ACHN (cell line): ENCODE results near the gene DBN1.

Source experiments
- DNase-seq: peaks from one replicate; pipeline ENCODE4 v3.0.0-alpha.2; 2015
- in situ Hi-C: cut with HindIII; loops from 2 replicates; pipeline ENCODE4 v1.10.0; 2017; ENCODE audit warnings: low sequenced_read_pairs, low pct_ligation_motif_present, low pct_unique_long_range_greater_than_20kb

The DBN1 gene

DNA sequence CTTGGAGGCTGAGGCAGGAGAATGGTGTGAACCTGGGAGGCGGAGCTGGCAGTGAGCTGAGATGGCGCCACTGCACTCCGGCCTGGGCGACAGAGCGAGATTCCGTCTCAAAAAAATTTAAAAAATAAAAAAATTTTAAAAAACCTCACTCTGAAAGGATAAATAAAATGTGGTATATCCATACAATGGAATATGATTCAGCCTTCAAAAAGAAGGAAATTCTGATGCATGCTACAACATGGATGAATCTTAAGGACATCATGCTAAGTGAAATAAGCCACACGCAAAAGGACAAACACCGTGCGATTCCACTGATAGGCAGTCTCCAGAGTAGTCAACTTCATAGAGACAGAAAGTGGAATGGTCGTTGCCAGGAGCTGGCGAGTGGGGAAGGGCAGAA, 8.4 kb downstream of the DBN1 start:
- no peak for DNase-seq
- in situ Hi-C loops, result no loop called here

- in situ Hi-C loops, result no loop called here
- DNase-seq, result no peak
Measured at GRCh38 chr5:177462021-177462670, 11.3 kb downstream of the DBN1 start.

DNA sequence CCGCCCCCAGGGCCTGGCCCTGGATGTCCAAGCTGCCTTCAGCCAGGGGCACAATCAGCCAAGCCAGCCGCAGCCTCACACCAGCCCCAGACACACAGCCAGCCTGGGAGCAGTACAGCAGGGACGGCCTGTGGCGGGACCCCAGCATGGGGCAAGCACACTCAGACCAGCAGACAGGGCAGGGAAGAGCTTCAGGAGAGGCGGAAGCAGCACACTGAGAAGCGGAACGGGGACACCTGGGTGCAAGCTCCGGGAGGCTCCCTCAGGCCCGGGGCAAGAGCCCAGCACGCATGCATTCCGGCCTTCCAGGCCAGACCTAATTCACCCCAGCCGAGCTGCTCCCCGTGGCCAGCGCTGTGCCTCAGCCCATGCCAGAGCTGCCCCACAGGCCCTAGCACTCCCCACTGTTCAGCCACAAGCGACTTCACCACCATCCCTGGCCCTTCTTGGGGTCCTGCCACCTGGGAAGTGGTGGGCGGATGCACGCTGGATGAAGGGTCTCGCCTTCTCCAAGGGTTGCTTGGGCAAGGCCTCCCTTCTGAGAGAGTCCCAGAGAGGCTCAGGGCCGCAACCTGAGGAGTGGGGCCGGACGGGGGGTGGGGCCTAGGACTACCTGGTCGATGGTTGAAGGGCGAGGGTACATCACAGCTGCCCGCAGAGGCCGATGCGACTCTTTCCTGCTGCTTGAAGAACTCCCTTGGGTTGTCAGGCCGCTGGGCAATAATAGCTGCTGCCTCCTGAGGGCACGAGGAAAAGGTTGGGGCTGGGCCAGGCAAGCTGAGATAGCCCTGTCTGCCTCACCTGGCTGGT, 13.4 kb downstream of the DBN1 start:
- DNase-seq, result no peak
- in situ Hi-C loops, result no loop called here

DNA sequence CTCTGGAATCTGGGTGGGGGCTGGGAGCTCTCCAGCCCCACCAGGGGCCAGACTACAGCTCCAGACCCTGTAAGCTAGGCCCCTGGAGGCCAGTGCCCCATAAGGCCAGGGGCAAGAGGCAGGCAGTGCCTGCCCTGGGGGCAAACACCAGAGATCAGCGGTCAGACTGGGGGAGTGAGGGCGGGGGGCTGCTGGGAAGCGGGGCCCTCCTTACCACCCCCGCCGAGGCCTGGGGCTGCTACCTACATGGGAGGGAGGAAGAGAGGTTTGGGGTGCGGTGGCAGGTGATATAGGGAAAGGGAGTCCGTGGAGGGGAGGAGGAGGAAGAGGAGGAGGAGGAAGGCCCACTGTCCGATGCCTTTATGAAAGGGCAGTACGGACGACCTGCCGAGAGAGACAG, 14.1 kb downstream of the DBN1 start:
- DNase-seq, result no peak
- in situ Hi-C loops, result no loop called here

- DNase-seq, result no peak
- in situ Hi-C loops, result no loop called here
Measured at GRCh38 chr5:177458912-177459350, 14.5 kb downstream of the DBN1 start.

DNA sequence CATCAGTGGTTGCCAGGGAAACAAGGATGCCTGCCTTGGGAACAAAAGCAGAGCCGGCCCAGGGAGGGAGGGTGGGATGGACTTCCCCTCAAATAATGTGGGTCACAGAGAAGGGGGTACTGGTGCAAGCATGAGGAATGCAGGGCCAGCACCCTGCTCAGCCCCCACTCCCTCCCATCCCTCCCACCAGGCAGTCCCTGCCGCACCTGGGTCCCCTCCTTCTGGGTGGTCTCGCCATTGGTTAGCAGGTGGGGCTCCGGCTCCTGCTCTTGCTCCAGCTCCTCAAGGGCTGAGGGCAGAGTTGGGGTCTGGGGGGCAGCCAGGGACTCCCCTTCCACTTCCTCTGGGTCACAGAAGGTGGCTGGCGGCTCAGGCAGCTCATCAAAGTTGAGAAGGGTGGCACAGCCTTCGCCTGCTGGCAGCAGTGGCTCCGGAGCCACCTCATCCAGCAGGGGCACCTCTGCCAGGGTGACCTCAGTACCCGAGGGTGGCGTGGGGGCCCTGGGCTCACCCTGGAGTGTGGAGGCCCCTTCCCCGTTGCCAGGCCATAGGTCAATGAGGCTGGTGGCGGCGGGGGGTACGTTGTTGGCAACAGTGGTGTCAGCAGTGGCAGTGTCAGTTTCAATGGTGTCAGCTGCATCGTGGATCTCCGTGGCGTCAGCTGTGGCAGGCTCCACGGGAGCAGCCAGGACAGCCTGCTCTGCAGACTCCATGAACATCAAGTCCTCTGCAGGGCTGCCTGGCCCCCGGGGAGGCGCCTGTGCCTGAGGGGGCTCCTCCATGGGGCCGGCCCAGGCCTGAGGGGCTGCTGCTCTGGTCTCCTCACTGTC, 15.4 kb downstream of the DBN1 start:
- in situ Hi-C loops, result no loop called here
- no peak for DNase-seq

DNA sequence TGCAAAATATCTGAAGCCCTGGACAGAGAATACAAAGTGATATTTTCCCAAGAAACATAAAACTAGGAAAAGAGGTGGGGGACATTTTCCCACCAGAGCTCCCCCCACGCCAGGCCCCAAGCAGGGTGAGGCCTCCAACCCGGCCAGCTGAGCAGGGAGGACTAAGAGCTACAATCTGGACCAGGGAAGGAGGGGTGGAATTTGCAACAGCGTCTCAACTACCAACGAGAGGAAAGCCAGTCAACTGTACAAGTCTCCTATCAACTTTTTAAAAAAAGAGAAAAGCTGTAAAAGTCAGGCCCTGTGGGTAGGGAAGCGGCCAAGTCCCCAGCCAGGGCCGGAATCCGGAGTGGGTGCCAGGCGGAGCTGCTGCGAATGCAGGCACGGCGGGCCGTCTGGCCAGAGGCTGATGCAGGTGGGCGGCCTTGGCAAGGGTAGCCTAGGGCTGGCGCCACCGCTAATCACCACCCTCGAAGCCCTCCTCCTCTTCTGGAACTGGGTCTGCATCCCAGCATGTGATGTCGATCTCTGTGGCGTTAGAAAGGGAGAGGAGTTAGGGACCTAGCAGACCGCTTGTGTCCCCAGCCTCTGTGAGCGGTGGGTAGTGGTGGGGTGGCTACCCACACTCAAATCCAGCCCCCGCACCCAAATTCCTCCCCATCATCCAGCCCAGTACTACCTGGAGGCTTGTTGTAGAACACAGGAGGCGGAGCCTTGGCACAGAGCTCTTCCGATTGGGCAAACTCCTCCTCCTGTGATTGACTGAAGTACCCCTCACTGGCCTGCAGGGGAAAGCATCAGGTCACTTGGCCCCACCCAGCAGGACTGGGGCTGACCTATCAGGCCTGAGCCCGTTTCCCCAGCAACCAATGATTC, 16.2 kb downstream of the DBN1 start:
- peak; percentile 96 for DNase-seq
- in situ Hi-C loops, result no loop called here

DNA sequence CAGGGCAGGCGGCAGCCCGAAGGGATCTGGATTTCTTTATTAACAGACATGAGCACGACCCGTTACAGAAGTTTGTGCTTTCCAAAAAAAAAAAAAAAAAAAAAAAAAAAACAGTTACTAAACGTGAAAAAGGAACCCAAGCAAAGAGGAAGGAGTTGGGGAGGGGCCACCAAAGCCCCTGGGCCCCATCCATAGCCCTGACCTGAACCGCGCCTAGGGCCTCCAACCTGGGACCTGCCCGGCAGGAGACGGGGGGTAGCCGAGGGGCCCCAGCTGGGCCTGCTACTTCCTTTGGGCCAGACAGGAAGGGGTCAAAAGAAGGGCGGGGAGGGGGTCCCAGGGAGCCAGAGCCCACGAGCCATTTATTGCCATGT, 16.9 kb downstream of the DBN1 start:
- no peak for DNase-seq
- in situ Hi-C loops, result no loop called here

GRCh38 chr5:177455661-177456590, 17.5 kb downstream of the DBN1 start:
- DNase-seq, result peak; percentile 88

DNA sequence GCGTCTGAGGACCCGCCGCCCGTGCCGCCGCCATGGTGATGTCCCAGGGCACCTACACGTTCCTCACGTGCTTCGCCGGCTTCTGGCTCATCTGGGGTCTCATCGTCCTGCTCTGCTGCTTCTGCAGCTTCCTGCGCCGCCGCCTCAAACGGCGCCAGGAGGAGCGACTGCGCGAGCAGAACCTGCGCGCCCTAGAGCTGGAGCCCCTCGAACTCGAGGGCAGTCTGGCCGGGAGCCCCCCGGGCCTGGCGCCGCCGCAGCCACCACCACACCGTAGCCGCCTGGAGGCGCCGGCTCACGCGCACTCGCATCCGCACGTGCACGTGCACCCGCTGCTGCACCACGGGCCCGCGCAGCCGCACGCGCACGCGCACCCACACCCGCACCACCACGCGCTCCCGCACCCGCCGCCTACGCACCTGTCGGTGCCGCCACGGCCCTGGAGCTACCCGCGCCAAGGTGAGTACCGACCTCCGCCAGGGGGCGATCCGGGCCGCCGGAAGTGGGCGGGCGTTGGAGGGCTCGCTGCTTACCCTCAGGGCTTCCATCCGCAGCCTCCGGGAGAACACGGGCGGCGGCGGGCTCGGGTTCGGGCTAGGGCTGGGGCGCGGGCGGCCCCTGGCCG, 18.3 kb downstream of the DBN1 start:
- in situ Hi-C loops, result no loop called here
- DNase-seq, result peak; percentile 76

More at GRCh38 chr5:177455661-177456590, 17.5 kb downstream of the DBN1 start:
- in situ Hi-C loops, result no loop called here

- DNase-seq, result peak; percentile 87
- in situ Hi-C loops, result no loop called here
Measured at GRCh38 chr5:177454397-177455035, 18.9 kb downstream of the DBN1 start.

GRCh38 chr5:177453852-177454396, 19.5 kb downstream of the DBN1 start:
- DNase-seq, result no peak
- in situ Hi-C loops, result no loop called here

DNA sequence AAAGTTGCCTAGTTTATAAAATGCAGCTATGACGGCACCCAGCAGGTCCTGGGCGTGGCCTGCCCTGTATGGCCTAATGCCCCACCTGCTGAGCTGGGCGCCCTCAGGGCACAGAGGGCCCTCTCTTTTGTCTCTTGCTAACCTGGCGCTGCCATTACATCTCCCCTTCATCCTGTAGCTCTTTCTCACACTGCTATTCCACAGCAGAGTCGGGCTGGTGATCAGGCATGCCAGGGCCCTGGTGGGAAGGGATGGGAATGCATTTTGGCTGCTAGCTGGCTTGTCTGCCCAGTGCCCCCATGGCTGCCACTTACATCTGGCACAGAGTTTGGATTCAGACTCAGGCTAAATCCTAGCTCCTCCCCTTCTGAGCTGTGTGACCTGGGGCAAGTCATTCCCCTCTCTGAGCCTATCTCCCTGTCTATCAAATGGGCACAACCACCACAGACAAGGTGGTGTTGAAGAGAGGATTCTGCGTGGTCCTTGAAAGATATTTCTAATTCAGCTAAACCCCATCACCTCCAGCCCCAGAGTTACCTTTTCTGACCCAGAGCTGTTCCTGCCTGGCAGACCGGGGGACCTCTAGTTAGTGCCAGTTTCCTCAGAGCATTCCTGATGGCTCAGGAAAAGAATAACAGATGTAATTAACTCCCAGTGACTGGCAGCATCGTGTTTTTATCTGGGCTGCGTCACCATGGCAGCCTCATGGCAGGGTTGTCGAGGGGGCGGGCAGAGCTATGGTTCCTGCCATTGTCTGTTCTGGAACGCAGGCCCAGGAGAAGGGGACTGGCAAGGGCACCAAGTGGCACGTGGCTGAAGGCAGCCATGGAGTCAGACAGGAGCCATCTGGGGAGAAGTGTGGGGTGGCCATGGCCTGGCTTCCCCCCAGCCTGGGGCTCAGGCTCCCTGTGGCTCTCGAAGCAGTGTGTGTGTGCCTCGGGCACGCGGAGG, 20.5 kb downstream of the DBN1 start:
- in situ Hi-C loops, result no loop called here
- DNase-seq, result no peak

- in situ Hi-C loops, result no loop called here
- no peak for DNase-seq
Measured at GRCh38 chr5:177450667-177451424, 22.6 kb downstream of the DBN1 start.
